Vagina (tissue), 2 donors: Measurements from ENCODE around the gene PIMREG.

Source experiments
- CTCF ChIP-seq, 3 experiments: fragments of 450-650 bp in 2 of 3; fragments of 200-600 bp in 1 of 3; sonication (generic) in 1 of 3; IDR thresholded peaks; one replicate each; pipeline ENCODE4 v1.5.1; 2017 to 2019; ENCODE audit warnings: antibody characterized with exemption in 3 of 3, mild to moderate bottlenecking in 2 of 3, moderate library complexity in 2 of 3
- POLR2A ChIP-seq, 2 donors: fragments of 450-650 bp; IDR thresholded peaks; one replicate each; pipeline ENCODE4 v1.6.1; 2017; ENCODE audit warnings: antibody characterized with exemption in 2 of 2, mild to moderate bottlenecking in 2 of 2, moderate library complexity in 2 of 2
- POLR2AphosphoS5 ChIP-seq, 2 donors: sonication (generic); formaldehyde crosslinking; IDR thresholded peaks; one replicate each; pipeline ENCODE4 v1.9.0; 2017; ENCODE audit warnings: antibody characterized with exemption in 2 of 2, mild to moderate bottlenecking in 2 of 2, low read depth in 1 of 2; ENCODE audit not compliant: insufficient read depth in 1 of 2

GRCh38 chr17:6483507-6483906 is 39.3 kb downstream of the PIMREG start:
- TF ChIP-seq CTCF (IDR thresholded peaks at IDR 0.05) (no peak), POLR2A (IDR thresholded peaks at IDR 0.05) (no peak), POLR2AphosphoS5 (IDR thresholded peaks at IDR 0.05; ENCODE audit: insufficient read depth in 1 of 2, low read depth in 1 of 2) (no peak)
